Kasumi-1 (cell line): ENCODE results near the gene HOXB5.

Experiments
- DNase-seq, 2 experiments: peaks; one replicate each; lab custom pipeline; 2025; lab: John Stamatoyannopoulos, UW

The HOXB5 gene

GRCh38 chr17:48589060-48589830 lies 4.3 kb downstream of the HOXB5 start:
- DNase-seq: no peak

GRCh38 chr17:48588528-48588927 lies 5.1 kb downstream of the HOXB5 start:
- no peak for DNase-seq

- no peak for DNase-seq
Observed at GRCh38 chr17:48588074-48588415, 5.5 kb downstream of the HOXB5 start.

- DNase-seq: no peak
Observed at GRCh38 chr17:48587276-48588073, 6.1 kb downstream of the HOXB5 start.

- DNase-seq: no peak
Observed at GRCh38 chr17:48586355-48587258, 7.0 kb downstream of the HOXB5 start.

DNA sequence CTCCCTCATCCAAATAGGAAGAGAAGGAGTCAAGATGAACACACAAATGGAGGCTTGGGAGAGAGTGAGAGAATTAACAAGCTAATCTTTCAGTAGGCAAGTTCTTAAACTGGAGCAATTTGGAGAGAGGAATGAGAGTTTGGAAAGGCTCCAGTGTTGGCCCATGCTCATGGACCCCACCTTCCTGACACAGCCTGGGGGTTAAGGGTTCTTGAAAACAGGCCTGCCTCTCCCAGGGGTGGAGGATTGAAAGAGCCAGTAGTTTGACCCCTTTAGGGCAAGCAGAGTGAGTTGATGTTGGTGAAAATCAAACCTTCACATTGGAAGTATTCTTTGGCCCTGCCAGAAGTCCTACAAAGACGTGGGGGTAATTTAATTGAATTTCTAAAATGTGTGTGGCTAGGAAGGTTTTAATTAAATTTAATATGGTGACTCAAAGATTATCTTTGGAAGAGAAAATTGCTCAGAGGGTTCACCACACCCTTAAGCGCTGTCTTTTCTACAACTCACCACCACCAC lies 9.3 kb downstream of the HOXB5 start:
- no peak for DNase-seq

DNA sequence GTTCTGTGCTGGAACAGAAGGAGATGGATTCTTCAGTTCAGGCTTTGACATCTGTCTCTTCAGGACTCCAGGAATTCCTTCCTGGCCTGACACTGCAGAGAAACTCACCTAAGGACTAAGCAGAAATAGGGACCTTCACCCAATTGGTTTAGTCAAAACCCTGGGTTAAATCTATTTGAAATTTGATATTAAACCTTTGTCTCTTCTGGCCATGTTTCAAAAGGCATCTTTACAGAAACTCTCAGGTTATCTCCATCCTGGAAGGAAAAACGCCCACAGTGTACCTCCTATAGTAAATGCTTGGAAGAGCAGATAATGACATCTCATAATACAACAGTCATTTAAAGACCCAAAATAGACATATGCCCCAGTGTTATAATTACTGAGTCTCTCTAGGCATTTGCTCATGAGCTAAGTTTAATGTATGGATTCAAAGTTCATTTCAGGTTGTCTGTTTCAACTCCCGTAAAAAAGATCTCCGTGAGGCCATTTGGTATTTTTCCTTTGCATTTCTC lies 9.8 kb downstream of the HOXB5 start:
- DNase-seq: no peak

- no peak for DNase-seq
Observed at GRCh38 chr17:48582750-48583069, 10.9 kb downstream of the HOXB5 start.

DNA sequence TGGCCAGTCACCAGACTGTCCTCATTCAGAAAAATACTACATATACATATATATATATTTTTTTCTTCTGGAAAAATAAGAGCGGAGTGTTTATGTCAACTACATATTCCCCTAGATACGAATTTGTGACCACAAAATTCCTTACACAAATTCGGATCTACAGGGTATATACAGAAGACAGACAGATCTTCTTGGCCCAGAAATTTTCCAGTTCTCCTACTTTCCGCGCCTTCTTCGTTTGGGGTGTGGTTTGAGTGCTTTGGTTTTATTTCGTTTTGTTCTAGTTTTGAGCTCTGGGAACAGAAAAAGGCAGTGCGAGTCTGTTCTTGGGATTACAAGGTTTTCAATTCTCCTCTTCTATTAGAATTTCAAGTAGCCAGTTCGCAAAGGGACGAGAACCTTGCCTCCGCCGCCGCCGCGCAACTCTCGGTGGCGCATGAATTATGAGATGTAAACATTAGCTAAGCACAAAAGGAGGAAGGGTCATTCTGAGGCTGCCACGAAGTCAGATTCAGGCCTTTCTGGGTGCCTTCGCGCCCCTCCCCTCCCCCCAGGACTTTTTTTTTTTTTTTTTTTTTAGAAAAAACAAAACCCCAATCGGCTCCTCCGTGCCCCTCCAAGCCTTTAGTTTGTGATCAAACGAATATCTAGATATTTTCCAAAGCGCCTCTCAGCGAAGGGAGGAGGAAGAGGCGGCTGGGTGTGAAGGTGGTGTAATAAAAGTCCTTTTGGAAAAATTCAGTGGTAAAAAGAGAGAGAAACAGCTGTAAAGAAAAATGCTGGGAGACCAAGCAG lies 13.6 kb downstream of the HOXB5 start:
- no peak for DNase-seq

DNA sequence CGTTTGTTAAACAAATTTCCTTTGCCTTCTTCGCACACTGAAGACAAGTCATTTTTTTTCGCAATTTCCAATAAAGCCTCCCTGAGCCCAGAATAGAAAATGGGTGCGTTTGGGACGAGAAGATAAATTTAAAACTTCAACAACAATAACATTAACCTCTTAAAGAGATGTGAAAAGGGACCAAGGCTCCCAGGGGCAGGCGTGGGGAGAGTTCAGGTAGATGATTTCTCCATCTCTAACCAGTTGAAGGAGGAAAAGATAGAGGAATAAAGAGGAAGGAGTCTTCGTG lies 14.2 kb downstream of the HOXB5 start:
- no peak for DNase-seq

GRCh38 chr17:48578616-48579470 lies 14.7 kb downstream of the HOXB5 start:
- DNase-seq: no peak

DNA sequence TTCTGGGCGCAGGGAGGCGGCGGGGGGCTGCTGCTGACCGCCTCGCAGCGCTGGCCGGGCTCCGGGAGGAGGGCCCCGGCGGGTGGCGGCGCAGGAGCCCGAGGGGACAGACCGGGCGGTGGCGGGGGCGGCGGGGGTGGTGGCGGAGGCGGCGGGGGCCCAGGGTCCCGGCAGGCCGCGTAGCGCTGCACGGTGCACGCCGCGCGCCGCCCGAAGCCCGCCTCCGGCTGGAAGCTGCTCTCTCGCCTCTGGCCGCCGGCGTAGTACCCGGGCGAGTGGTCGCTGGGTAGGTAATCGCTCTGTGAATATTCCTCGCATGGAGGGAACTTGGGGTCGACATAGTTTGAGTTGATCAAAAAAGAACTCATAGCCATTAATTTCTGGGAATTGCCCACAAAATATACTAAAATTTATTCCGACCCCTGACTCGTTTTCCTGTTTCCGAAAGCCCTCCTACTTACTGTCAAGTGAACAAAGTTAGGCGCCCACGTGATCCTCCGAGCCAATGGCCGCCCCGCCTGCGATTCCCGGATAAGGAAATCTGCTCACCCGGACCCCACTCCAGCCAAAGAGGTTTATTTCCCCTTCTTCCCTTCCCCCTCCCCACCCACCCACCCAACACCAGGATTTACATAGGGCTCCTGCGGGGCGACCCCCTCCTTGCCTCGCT lies 15.5 kb downstream of the HOXB5 start, which contains the start of gene HOXB4:
HOXB4 (minus strand) TSS at position 405 of the 670 bp plus-strand sequence; CDS start at position 374, 31 bp downstream.
- no peak for DNase-seq

DNA sequence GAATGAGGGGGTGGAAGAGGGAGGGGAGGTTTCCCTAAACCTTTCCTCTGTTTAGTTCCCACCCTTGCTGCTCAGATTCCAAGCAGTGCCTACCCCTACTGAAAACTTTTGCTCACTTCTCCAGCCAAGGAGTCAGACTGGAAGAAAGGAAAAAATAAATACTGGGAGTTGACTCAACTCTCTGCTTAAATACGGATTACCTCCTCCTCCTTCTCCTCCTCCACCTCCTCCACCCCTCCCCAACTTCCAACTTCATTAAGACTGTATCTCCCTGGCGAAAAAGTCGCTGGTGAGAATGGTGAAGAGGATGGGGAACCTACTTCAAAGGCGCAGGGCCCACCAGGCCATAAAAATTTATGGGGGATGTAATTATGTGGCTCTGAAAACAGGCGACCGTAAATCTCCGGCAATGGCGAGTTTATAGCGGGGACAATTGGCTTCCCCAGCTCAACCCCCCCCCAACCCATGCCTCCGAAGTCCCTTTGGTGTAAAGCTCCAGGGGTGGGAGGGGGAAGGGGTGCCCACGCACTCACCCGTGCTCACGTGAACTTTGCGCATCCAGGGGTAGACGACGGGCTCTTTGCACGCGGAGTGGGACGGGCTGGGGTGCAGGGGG lies 16.1 kb downstream of the HOXB5 start:
- DNase-seq: no peak

- no peak for DNase-seq
Observed at GRCh38 chr17:48576479-48577309, 16.9 kb downstream of the HOXB5 start.

DNA sequence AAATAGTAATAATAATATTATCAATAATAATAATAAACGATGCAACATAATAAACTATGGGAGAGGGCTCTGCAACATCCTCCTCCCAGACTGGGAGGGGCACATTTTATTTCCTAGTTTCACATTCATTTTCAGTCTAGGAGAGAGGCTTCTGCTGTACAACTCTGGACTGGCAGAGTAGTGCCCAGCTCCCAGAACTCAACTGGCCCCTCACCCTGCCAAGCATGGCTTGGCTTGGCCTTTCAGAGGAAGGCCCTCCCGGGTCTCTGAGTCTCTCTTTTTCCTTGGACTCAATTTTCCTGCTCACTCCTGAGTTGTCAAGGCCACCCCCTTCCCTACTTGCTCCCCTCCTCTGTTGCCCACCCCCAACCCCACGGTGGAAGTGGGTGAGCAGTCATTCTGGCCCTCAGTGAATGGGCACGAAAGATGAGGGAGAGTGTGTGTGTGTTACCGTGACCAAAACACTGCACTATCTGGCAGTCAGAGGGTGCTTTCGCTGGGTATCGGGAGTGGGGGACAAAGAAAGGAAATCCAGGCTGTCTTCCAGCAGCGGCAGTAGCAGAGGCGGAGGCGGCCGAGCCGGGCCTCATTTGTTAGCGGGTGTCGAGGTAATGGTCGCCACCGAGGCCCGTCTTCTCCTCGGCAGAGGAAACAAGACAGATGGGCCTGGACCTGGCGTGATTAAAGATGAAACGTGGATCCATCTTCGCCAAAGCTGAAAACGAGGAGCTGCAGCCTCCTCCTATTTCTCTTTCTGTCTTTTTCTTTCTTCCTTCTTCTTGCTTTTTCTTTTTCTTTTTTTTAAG lies 17.7 kb downstream of the HOXB5 start:
- no peak for DNase-seq

- DNase-seq: no peak
Observed at GRCh38 chr17:48575066-48575582, 18.5 kb downstream of the HOXB5 start.

- DNase-seq: no peak
Observed at GRCh38 chr17:48574505-48575065, 19.0 kb downstream of the HOXB5 start.
